ENCODE measurements around the gene SLAIN1. TPM values are rescaled to one million over a fixed set of nuclear protein-coding genes. Genes with fewer than 3 reads are reported as not detected.

The SLAIN1 gene
- total and polyA plus RNA-seq, 10 donors = 8.7 to 32.6 (median 17.0) TPM

GRCh38 chr13:77751513-77752456 is 54.3 kb downstream of the SLAIN1 start:
- H3K9me3 ChIP-seq = no peaks in the 10 kb centered on the region
- intact Hi-C loops (cut with DNase I; ENCODE audit: low total_unique reads) = loop anchor here (5.0 kb wide), 1 partner anchor 159 kb away; no protein-coding TSS in a partner anchor
- TF ChIP-seq CTCF (IDR thresholded peaks at IDR 0.05 in 8 of 11, conservative IDR thresholded peaks at IDR 0.05 in 3 of 11) (peak; percentile 55 to 81 (median 72)), POLR2A (IDR thresholded peaks at IDR 0.05) (no peak), POLR2AphosphoS5 (IDR thresholded peaks at IDR 0.05) (no peak)
- DNase-seq = no peak
- WGBS, 5 donors = 63 to 67% (median 66%) methylated on average over 5 of the region's 5 CpGs
- H3K27me3 ChIP-seq (replicated peaks in 1 of 7) = no peaks in the 10 kb centered on the region
- H3K4me1 ChIP-seq = peaks cover 0 to 8% (median 3%) of the 10 kb centered on the region in 6 donors
- H3K27ac ChIP-seq = no peak overlapping the region
- H3K4me3 ChIP-seq = no peak overlapping the region
- H3K36me3 ChIP-seq = peaks cover 0 to 41% (median 13%) of the 10 kb centered on the region in 6 donors

- Histone ChIP-seq H3K27ac (no peak overlapping the region), H3K36me3 (peaks cover 0 to 33% (median 7%) of the 10 kb centered on the region in 6 donors), H3K9me3 (no peaks in the 10 kb centered on the region), H3K4me1 (peaks cover 0 to 8% (median 3%) of the 10 kb centered on the region in 6 donors), H3K27me3 (replicated peaks in 1 of 7) (no peaks in the 10 kb centered on the region), H3K4me3 (no peak overlapping the region)
- TF ChIP-seq POLR2AphosphoS5 (IDR thresholded peaks at IDR 0.05) = no peak
- TF ChIP-seq CTCF (IDR thresholded peaks at IDR 0.05 in 8 of 11, conservative IDR thresholded peaks at IDR 0.05 in 3 of 11) = no peak
- intact Hi-C loops (cut with DNase I; ENCODE audit: low total_unique reads) = loop anchor here (5.0 kb wide), 1 partner anchor 160 kb away; no protein-coding TSS in a partner anchor
- 77 to 96% (median 85%) methylated on average over 5 of the region's 5 CpGs for WGBS, 5 donors
- DNase-seq = no peak
Measured at GRCh38 chr13:77752512-77753069, 55.1 kb downstream of the SLAIN1 start.

- DNase-seq = no peak
Measured at GRCh38 chr13:77760893-77761292, 63.4 kb downstream of the SLAIN1 start.

More at GRCh38 chr13:77760893-77761292, 63.4 kb downstream of the SLAIN1 start:
- Histone ChIP-seq H3K36me3 (peaks cover 0 to 63% (median 11%) of the 10 kb centered on the region in 6 donors), H3K4me3 (no peak overlapping the region), H3K4me1 (no peaks in the 10 kb centered on the region), H3K27ac (no peak overlapping the region), H3K9me3 (no peaks in the 10 kb centered on the region), H3K27me3 (replicated peaks in 1 of 7) (no peaks in the 10 kb centered on the region)
- TF ChIP-seq POLR2A (IDR thresholded peaks at IDR 0.05) (no peak), CTCF (IDR thresholded peaks at IDR 0.05 in 8 of 11, conservative IDR thresholded peaks at IDR 0.05 in 3 of 11) (no peak)
- 80 to 93% (median 90%) methylated on average over 8 of the region's 8 CpGs for WGBS, 5 donors
- intact Hi-C loops (cut with DNase I; ENCODE audit: low total_unique reads) = no loop called here
